HPDE6-E6E7 (cell line): ENCODE results near the gene L3MBTL3.
"Not testable (repeated sequence)": the region's sequence is repeated elsewhere in the genome, so short reads cannot be mapped to it uniquely, and the experiment has no call there.

Experiments
- DNase-seq: peaks from one replicate; pipeline ENCODE4 v3.0.0; 2011; ENCODE audit warnings: missing footprints; ENCODE audit errors: extremely low spot score

L3MBTL3 gene

DNA sequence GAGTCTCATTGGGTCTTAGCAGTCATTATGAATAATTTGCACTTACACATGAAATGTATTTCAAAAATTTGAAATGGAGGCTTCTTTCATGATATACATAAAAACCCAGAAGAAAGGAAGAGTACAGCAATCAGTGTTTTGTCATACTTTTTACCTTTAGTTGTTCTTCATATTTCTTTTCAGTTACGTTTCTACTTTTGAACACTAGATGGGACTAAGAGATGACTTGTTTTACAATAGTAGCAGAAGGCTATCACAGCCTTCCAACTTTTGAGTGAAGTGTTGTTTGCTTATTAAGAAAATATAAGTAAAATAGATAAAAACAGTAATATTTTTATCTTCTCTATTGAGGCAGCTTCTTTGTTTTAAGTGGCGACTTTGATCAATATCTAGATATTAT is 58.1 kb downstream of the L3MBTL3 start:
- no peak for DNase-seq

DNA sequence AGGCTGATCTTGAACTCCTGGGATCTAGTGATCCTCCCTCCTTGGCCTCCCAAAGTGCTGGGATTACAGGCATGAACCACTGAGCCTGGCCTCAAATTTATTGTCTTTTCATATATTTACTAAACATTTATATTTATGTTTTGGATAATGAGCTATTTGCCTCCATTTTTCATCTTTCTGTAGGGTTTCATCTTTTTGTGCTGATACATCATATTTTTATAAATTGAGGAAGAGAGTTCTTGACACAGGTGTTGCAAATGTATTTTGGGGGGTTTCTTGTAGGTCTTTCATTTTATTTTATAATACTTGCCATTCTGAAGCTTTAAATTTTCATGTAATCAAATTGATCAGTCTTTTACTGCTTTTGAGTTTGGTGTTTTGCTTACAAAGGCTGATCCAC is 72.4 kb downstream of the L3MBTL3 start:
- no peak for DNase-seq

DNA sequence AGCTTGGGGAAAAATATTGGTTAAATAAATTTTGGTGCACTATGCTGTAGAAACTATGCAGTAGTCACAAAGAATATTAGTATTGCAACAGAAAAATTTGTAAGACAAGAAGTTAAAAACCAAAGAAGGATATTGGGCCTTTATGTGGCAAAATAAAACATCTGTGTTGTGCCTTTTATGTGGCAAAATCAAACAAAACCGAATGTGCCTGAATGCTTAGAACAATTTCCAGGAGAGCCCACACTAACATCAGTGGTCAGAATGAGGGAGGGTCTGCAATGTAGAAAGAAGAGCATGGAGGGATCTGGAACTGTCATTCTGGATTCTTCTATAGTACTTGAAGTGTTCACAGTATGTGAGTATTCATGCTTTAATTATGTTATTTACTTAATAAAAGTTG is 75.2 kb downstream of the L3MBTL3 start:
- no peak for DNase-seq

DNA sequence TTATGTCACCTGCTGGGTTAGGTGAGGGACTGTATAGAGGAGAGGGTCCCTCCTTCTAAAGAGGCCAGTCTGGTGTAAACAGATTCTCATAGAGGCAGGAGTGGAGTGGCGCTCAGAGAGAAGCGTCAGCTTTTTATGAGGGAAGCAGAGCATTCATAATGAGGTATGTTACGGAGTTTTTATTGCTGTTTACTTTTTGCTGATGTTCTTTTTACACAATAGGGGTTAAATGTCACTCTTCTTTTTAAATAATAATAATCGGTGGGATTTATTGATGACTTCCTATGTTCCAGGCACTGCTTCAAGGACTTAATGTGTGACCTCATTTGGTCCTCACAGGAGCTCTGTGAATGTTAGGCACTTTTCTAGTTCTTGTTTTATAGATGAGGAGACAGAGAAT is 79.9 kb downstream of the L3MBTL3 start:
- no peak for DNase-seq

DNA sequence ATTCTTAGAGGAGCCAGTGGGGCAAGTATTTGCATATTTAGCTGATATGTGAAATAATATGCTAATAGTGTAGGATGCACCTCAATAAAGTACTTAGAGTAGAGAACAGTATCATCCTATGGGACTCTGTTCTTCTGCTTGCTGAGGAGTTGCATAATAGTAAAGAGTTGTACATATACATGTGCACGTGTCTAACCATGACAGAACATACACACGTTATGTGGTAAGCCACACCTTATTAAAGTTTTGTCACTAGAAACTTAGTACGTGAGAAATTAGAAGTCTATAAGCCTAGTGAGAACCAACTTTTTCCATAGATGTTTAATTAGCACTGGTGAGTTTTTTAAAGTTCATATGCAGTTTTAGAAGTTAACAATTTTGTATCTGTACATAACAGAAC is 80.7 kb downstream of the L3MBTL3 start:
- DNase-seq: no peak

DNA sequence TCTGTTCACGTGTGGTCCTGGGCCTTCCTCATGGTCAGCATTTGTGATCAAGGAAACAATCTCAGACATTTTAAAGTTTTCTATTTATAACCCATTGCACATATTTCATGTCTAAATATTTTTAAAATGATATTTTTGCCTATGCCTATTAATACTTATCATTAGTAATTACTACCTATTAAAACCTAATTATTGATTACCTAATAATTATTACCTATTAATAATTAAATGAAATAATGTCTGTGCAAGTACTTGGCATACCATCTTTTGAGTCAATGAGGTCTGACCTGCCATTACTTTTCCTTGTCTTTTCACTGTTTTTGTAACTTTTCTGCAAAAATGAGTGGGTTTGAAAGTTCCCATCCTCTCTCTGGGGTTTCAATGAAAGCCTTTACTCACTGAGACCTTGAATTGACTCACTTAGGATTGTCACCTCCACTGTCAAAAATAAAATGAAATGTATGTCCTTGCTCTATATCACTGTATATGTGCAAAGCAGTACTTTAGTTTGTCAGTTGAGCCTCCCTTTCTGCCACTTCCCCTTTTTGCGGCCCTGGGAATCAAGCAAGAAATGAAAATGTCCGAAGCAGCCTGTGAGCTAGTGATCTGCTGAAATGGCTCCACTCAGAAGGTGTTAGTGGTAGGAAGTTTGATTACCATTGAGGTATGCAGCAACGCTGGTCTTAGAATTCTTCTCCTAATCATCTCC is 87.8 kb downstream of the L3MBTL3 start:
- no peak for DNase-seq

DNA sequence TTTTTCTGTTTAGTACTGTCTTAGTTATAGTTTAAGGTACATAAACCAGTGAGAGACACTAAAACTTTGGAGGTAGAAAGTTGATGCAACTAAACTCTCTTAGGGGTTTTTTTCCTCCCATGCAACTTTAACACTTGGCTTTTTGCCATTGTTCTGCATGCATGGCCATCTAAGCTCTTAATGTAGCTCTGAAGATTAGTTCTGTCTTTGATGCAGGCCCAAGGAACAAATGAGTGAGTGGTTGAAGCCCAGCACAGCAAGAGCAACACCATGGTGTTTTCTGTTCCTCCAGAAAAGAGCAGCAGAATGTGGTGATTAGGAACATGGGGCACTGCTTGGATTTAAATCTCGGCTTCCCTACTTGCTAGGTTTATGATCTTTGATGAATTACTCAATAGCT is 89.3 kb downstream of the L3MBTL3 start:
- DNase-seq: no peak

DNA sequence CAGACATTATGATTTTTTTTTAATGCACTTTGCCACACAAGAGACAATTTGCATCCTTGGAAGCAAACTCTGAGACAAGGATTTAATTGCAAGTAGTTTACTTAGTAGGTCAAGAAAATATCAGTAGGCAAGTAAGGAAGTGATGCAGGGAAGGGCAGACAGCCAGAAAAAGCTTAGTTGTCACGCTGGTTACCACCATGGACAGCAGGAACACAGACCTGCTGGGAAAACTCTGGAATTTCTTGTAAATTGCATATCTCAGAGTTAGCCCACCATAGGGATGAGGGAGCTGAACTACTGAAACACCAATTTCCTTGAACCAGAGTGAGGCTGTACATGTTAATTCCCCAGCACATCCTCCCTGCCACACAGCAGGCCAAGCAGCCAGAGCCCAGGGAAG is 92.7 kb downstream of the L3MBTL3 start:
- DNase-seq: no peak

DNA sequence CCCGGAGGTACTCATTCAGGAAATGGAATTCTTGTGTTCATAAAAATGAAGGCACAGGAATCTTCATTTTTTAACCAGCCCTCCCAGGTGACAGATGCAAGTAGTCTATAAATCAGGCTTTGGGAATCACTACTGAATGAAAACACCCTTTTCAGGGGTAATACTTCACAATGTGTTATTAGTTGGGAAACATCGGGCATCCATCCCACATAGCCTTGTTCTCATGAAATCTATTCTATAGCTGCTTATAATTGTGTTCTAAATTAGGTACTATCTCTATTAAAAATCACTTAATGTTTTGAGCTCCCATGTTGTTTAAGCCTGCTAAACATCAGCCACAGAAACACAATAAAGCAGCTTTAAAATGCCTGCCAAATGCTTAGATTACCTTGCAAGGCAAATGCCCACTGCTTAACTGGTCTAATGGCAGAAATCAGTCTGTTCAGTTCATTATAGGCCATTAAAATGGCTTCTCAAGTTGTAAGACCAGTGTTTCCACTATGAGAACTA is 94.9 kb downstream of the L3MBTL3 start:
- DNase-seq: no peak

DNA sequence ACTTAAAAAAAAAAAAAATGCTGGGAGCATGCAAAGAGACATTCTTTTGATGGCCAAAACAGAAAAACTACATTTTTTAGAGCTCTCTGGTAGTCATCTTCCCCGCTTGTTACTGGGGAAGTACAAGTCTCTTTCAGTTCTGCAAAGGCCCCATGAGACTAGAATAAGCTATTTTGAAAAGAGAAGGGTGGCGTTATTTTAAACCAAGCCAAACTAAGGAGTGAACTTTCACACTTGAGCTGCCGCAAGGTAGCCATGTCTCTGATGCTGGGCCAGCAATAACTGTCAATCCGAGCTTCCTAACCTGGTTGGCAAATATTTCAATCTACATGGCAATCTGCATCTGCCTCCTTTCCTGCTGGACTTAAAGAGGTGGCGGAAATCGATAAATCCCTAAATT is 96.7 kb downstream of the L3MBTL3 start:
- DNase-seq: no peak

DNA sequence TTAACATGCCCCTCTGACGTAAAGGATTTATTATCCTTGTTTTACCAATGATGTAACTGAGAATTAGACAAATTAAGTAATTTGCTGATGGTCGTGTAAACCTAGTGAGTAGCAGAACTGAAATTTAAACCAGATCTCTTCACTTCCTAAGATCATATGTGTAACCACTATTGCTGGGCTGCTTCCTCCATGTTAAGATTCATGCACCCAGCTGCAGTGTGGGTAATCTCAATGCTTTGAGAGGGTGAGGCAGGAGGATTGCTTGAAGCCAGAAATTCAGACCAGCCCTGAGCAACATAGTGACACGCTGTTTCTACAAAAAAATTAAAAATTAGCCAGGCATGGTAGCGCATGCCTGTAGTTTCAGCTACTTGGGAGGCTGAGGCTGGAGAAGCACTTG is 97.9 kb downstream of the L3MBTL3 start:
- DNase-seq: no peak

DNA sequence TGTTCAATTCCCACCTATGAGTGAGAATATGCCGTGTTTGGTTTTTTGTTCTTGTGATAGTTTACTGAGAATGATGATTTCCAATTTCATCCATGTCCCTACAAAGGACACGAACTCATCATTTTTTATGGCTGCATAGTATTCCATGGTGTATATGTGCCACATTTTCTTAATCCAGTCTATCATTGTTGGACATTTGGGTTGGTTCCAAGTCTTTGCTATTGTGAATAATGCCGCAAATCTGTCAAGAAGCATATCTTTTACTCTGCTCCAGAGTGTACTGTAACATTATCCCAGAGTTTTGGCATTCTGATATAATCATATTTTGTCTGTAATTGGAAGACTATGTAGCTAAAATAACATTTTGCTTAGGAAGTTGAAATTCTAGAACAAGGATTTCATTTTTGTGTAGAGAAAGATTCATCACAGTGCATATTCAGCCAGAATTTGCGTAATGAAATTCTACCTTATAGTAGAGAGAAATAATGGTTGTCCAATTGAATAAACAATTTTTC is 98.9 kb downstream of the L3MBTL3 start:
- DNase-seq: not testable (repeated sequence)

DNA sequence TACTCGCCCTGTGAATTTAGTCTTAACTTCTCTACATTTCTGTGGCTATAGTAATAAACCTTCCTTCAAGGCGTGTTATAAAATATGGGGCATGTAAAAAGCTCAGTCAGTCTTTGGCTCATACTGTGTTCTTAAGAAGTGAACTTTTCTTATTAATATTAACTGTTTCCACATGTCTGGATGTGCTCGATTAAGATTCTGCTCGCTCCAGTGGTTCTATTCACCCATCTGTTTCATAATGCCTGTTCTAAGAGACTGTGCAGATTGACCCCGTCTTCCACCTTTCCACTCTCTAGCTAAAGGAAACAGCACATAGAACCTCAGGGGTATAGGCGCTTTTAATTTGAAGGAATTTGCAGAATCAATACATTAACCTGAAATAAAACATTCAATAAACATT is 99.9 kb downstream of the L3MBTL3 start:
- no peak for DNase-seq

DNA sequence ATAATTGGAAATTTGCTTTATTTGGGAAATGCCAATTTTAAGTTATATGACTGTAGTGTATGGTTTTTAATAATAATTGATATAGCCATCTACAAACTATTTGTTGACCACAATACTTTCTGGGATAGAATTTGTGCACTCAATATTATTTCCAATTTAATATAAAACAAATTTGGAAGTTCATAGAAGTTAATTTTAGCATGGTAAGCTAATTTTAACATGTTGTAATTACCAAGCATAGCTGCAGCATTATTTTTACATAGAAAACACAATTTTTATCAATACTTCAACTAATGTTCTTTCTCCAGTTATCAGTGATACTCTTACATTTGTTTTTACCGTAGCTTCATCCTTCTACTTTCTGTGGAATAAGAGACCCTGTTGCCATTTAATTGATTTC is 100.8 kb downstream of the L3MBTL3 start:
- no peak for DNase-seq

DNA sequence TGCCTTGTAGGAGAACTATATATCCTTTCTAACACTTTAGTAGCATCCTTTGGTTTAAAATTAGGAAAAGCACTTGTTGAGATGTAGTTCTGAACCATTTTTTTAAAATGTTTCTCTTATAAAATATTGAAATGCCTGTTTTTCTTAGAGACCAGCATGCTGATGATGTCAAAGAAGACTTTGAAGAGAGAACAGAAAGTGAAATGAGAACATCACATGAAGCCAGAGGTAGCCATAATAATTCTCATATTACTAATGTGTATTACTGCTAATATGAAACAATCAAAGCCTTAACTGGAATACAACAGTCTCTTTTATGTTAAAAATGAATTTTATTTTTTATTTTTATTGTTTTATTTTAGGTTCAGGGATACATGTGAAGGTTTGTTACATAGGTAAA is 102.3 kb downstream of the L3MBTL3 start:
- DNase-seq: no peak

DNA sequence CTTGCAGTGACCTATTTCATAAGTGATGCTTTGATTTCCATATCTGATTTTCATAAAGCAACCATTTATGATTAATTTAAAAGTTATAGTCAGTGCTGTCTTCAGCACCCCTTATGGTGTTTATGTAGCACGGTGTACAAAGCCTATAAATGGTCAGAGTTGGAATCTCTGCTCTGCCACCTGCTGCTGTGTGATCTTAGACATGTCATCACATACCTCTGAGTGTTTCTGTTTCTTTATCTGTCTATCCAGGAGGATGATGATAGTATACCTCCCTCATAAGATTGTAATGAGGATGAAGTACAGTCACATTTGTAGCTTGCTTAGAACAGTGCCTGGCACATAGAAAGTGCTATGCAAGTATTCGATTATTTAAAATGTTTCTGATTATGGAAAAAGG is 103.9 kb downstream of the L3MBTL3 start:
- no peak for DNase-seq

DNA sequence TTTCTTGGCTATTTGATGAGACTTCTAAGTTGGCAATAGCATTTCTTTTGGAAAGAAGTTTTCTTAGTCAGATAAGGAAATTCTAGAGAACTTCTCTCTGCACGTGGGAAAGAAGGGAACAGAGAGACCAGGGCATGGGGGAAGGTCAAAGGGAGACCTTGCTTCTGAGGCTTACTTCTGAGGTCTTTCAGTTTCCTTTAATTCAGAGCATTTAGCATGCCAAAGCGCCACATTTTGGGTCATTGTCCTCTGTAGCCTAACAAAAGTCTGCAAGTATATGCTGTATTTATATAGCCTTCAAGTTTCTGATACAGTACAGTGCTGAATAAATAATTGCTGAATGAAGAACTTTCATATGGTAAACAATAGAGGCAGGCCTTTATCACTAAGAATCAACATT is 108.8 kb downstream of the L3MBTL3 start:
- no peak for DNase-seq

DNA sequence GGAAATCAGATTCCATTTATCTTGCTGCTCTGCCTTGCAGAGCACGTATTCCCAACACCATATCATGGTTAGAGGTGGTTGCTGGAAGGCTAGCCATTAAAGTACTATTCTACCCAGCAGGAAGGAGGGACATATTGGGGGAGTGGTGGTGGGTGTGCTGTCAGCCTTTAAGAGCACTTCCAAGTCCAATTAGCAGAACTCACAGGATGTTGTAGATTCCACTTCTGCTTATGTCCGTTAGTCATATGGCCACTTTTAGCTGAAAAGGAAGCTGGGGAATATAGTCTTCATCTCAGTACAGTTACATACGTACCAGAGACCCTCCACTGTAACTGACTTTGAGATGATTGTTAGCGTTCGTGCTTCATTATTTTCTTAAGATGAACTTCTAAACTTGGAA is 109.9 kb downstream of the L3MBTL3 start:
- no peak for DNase-seq

DNA sequence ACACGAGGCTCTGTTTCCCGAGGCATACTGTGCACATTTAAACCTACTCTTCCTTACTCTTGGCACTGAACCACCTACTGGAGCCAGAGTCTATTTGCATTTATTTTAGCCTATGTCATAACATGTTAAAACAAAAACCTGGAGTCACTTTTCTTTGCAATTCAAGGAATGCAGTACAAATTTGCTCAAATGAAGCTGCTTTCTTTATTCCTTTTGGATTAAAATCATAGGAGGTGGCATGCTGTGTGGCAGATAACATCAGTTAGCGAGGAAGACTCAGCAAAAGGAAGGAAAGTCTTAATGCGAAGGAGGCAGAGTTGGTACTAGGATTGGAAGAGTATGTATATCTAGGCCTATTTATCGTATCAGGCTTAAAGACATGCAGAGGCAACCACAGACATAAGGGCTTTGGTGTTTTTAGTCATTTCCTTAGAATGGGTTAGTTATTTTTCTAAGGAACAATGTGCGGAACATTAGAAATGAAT is 111.4 kb downstream of the L3MBTL3 start:
- DNase-seq: no peak

DNA sequence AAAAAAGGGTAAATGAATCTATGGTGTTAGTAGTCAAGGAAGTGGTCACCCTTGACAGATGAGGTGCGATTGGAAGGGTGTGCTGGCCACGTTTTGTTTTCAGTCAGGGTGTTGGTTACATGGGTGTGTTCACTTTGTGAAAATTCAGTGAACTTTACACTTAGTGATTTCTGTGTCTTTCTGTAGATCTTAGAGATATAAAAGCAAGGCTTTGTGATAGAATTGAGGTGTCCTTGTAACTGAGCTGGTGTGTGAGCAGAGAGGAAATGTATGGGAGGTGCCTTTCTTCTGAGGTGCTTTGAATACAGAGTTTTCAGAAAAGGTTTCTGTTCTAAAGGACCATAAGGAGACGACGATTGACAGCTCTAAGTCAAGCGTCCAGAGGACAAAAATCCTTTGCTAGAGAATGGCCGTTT is 113.9 kb downstream of the L3MBTL3 start:
- no peak for DNase-seq

DNA sequence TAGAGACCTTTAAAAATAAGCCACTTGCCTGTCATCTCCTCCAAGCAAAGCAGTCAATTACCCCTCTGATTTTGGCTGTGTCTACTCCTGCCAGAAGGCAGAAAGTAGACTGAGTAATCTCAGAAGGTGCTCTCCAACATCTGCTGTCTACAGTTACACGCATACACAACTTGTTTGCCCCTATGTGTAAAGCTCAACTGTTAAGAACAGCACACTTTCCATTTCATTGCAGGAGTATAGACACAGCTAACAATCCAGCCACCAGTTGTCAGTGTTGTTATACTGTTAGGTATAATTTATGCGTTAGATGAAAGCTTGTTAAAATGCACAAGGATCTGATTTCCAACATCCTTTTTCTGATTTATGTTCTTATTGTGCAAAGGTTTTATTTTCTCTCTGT is 116.2 kb downstream of the L3MBTL3 start:
- DNase-seq: no peak

DNA sequence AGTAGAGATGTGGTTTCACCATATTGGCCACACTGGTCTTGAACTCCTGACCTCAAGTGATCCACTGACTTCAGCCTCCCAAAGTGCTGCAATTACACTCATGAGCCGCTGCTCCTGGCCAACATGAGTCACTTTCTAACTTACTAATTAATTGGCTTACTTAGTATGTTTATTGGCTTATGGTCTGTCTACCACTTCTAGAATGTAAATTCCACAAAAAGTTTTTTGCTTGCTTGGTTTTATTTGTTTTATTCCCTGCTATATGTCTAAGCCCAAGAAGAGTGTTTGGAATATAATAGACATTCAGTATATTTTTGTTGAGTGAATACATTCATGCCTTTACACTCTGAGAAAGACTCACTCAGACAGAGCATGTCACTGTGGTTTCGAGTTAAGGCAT is 118.4 kb downstream of the L3MBTL3 start:
- no peak for DNase-seq

DNA sequence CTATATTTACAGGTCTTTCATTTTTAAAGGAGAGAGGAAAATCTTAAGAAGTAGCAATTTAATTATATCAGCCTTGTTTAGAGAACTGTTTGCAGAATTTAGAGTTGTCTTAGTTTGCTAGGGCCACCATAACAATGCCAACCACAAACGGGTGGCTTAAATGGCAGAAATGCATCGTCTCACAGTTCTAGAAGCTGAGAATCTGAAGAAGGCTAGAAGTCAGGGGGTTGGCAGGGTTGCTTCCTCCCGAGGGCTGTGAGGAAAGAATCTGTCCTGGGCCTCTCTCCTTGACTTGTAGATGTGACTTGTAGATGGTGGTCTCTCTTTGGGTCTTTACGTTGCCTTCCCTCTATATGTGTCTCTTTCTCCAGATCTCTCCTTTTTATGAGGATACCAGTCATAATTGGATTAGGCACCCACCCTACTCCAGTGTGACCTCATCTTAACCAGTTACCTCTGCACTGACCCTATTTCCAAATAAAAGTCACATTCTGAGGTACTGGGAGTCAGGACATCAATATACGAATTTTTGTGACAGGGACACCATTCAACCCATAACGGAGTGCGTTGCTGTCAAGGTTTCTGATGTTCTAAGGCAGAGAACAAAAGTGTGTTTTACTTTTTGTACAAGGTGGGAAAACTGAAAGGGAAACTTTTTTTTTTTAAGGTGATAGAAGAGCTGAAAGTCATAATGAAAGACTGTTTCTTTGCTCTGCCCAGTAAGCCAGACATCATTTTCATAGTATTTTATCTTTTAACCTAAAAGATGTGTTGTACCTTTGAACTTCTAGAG is 119.9 kb downstream of the L3MBTL3 start:
- DNase-seq: no peak
